H9 (cell line): ENCODE measurements around the gene RACGAP1. TPM values are rescaled to one million over a fixed set of nuclear protein-coding genes. Genes with fewer than 3 reads are reported as not detected.

ENCODE experiments used
- DNase-seq: peaks from one replicate; pipeline ENCODE4 v3.0.0-alpha.2; 2017
- H2AFZ ChIP-seq: one replicate; pipeline ENCODE4 v1.6.1; 2013; ENCODE audit warnings: mild to moderate bottlenecking, low read length, control low read depth, moderate library complexity
- H2AK5ac ChIP-seq: 2 replicates; pipeline ENCODE4 v1.6.1; 2013; ENCODE audit warnings: low read length, control low read depth, mixed read lengths; ENCODE audit not compliant: insufficient read length
- H2BK120ac ChIP-seq: one replicate; pipeline ENCODE4 v1.6.1; 2013; ENCODE audit warnings: low read depth, mild to moderate bottlenecking, low read length, control low read depth, inconsistent platforms; ENCODE audit not compliant: poor library complexity, severe bottlenecking
- H2BK12ac ChIP-seq: 2 replicates; pipeline ENCODE4 v1.6.1; 2013; ENCODE audit warnings: low read length, control low read depth, mixed read lengths, low read depth; ENCODE audit not compliant: insufficient read length
- H2BK15ac ChIP-seq: 2 replicates; pipeline ENCODE4 v1.6.1; 2013; ENCODE audit warnings: low read depth, low read length, control low read depth
- H2BK20ac ChIP-seq: one replicate; pipeline ENCODE4 v1.6.1; 2013; ENCODE audit warnings: low read depth, mild to moderate bottlenecking, low read length, control low read depth, inconsistent platforms; ENCODE audit not compliant: poor library complexity, severe bottlenecking
- H2BK5ac ChIP-seq: 2 replicates; pipeline ENCODE4 v1.6.1; 2013; ENCODE audit warnings: low read length, control low read depth, mixed read lengths; ENCODE audit not compliant: insufficient read length
- H3K14ac ChIP-seq: 2 replicates; pipeline ENCODE4 v1.6.1; 2013; ENCODE audit warnings: low read length, control low read depth; ENCODE audit not compliant: insufficient read depth
- H3K18ac ChIP-seq: 2 replicates; pipeline ENCODE4 v1.6.1; 2013; ENCODE audit warnings: low read depth, mild to moderate bottlenecking, mixed read lengths, low read length, control low read depth; ENCODE audit not compliant: insufficient read length
- H3K23ac ChIP-seq: 2 replicates; pipeline ENCODE4 v1.6.1; 2013; ENCODE audit warnings: low read length, control low read depth, mixed read lengths, low read depth; ENCODE audit not compliant: insufficient read length
- H3K23me2 ChIP-seq: 2 replicates; pipeline ENCODE4 v1.6.1; 2013; ENCODE audit warnings: low read depth, mild to moderate bottlenecking, mixed read lengths, low read length, control low read depth; ENCODE audit not compliant: insufficient read length, poor library complexity, severe bottlenecking
- H3K27ac ChIP-seq: 2 replicates; pipeline ENCODE4 v1.5.1; 2013; ENCODE audit warnings: low read length, control low read depth, mixed read lengths, low read depth; ENCODE audit not compliant: insufficient read length
- H3K27me3 ChIP-seq: 2 replicates; pipeline ENCODE4 v1.6.1; 2013; ENCODE audit warnings: low read length, control low read depth, inconsistent platforms; ENCODE audit not compliant: insufficient read depth
- H3K4ac ChIP-seq: 2 replicates; pipeline ENCODE4 v1.6.1; 2013; ENCODE audit warnings: low read depth, mild to moderate bottlenecking, control low read depth, inconsistent platforms, low read length, moderate library complexity
- H3K4me1 ChIP-seq: 2 replicates; pipeline ENCODE4 v1.6.1; 2013; ENCODE audit warnings: low read length, control low read depth, inconsistent platforms; ENCODE audit not compliant: insufficient read depth
- H3K4me2 ChIP-seq: 2 replicates; pipeline ENCODE4 v1.6.1; 2013; ENCODE audit warnings: low read length, control low read depth, mixed read lengths; ENCODE audit not compliant: insufficient read length, insufficient read depth
- H3K56ac ChIP-seq: 2 replicates; pipeline ENCODE4 v1.6.1; 2013; ENCODE audit warnings: low read depth, mild to moderate bottlenecking, mixed read lengths, low read length, control low read depth; ENCODE audit not compliant: insufficient read length
- H3K79me1 ChIP-seq: 2 replicates; pipeline ENCODE4 v1.6.1; 2013; ENCODE audit warnings: low read depth, mild to moderate bottlenecking, moderate library complexity, low read length, control low read depth, inconsistent platforms; ENCODE audit not compliant: insufficient read depth, poor library complexity, severe bottlenecking
- H3K79me2 ChIP-seq: 2 replicates; pipeline ENCODE4 v1.6.1; 2013; ENCODE audit warnings: low read length, control low read depth, inconsistent platforms; ENCODE audit not compliant: insufficient read depth
- H3K9ac ChIP-seq: 2 replicates; pipeline ENCODE4 v1.6.1; 2013; ENCODE audit warnings: low read length, control low read depth, mixed read lengths; ENCODE audit not compliant: insufficient read length; ENCODE audit errors: extremely low read depth
- H3K9me3 ChIP-seq: one replicate; pipeline ENCODE4 v1.6.1; 2013; ENCODE audit warnings: low read depth, low read length, inconsistent platforms; ENCODE audit not compliant: control insufficient read depth
- H3T11ph ChIP-seq: one replicate; pipeline ENCODE4 v1.6.1; 2013; ENCODE audit warnings: mild to moderate bottlenecking, low read length, control low read depth, inconsistent platforms
- H4K20me1 ChIP-seq: one replicate; pipeline ENCODE4 v1.6.1; 2013; ENCODE audit not compliant: control insufficient read depth, insufficient read length, insufficient read depth
- H4K5ac ChIP-seq: 2 replicates; pipeline ENCODE4 v1.6.1; 2013; ENCODE audit warnings: low read depth, mild to moderate bottlenecking, mixed read lengths, low read length, control low read depth; ENCODE audit not compliant: insufficient read length
- H4K8ac ChIP-seq: replicated peaks from 2 replicates; pipeline ENCODE4 v1.6.1; 2013; ENCODE audit warnings: low read length, control low read depth, mixed read lengths, low read depth; ENCODE audit not compliant: insufficient read length
- H4K91ac ChIP-seq: 2 replicates; pipeline ENCODE4 v1.6.1; 2013; ENCODE audit warnings: low read depth, mild to moderate bottlenecking, moderate library complexity, mixed read lengths, low read length, control low read depth; ENCODE audit not compliant: insufficient read length
- H3K27ac Mint-ChIP-seq, 3 experiments: 2 replicates in 2 of 3; 3 replicates in 1 of 3; pipeline ENCODE4 v1.8.0; 2020 to 2021; ENCODE audit warnings: mixed read lengths in 3 of 3, mild to moderate bottlenecking in 1 of 3, moderate library complexity in 1 of 3
- H3K27me3 Mint-ChIP-seq: 2 replicates; pipeline ENCODE4 v1.8.0; 2021; ENCODE audit warnings: low read depth, mild to moderate bottlenecking, moderate library complexity, mixed read lengths
- H3K36me3 Mint-ChIP-seq, 3 experiments: 2 replicates in 2 of 3; 3 replicates in 1 of 3; pipeline ENCODE4 v1.8.0; 2020 to 2021; ENCODE audit warnings: low read depth in 3 of 3, mixed read lengths in 3 of 3; ENCODE audit not compliant: insufficient read depth in 1 of 3
- H3K4me1 Mint-ChIP-seq, 2 experiments: 2 replicates each; pipeline ENCODE4 v1.8.0; 2020; ENCODE audit warnings: mixed read lengths in 2 of 2
- H3K4me3 Mint-ChIP-seq, 2 experiments: 2 replicates in 1 of 2; 3 replicates in 1 of 2; pipeline ENCODE4 v1.8.0; 2020 to 2021; ENCODE audit warnings: mild to moderate bottlenecking in 2 of 2, mixed read lengths in 2 of 2, moderate library complexity in 1 of 2
- H3K9me3 Mint-ChIP-seq, 2 experiments: 2 replicates in 1 of 2; 3 replicates in 1 of 2; pipeline ENCODE4 v1.8.0; 2020; ENCODE audit warnings: mild to moderate bottlenecking in 2 of 2, mixed read lengths in 2 of 2, moderate library complexity in 1 of 2
- CTCF ChIP-seq: fragments of 200-600 bp; sonication (generic); conservative IDR thresholded peaks from 3 replicates; pipeline ENCODE4 v1.8.0; 2021; ENCODE audit warnings: antibody characterized with exemption, mild to moderate bottlenecking
- WGBS: extraction: QIAGEN DNeasy Blood & Tissue Kit; methylation state at CpG from one replicate; pipeline ENCODE4 v1.1.7; 2013; ENCODE audit warnings: missing lambda C conversion rate, low lambda C conversion rate, mixed read lengths; ENCODE audit not compliant: insufficient read length; ENCODE audit errors: extremely low coverage; 5-methylcytosine and 5-hydroxymethylcytosine counted together
- total RNA-seq: library from RNA; stranded (reverse); gene quantifications from 2 replicates; pipeline ENCODE4 v1.2.1, GENCODE V29; 2021

Gene RACGAP1
- total RNA-seq, 1 experiment from 2014 or later: 64.8 TPM

GRCh38 chr12:49952391-49953055, 72.8 kb downstream of the RACGAP1 start:
- DNase-seq: no peak
- H4K91ac ChIP-seq: no peak overlapping the region
- no peak overlapping the region for H3K18ac ChIP-seq
- no peaks in the 10 kb centered on the region for H3K23me2 ChIP-seq
- no peak overlapping the region for H3K9ac ChIP-seq
- Mint-ChIP-seq H3K9me3 (no peaks in the 10 kb centered on the region), H3K27ac (no peak overlapping the region), H3K4me1 (peaks cover 14 to 18% of the 10 kb centered on the region in 2 experiments), H3K4me3 (no peak overlapping the region), H3K36me3 (no peaks in the 10 kb centered on the region), H3K27me3 (peaks cover 13% of the 10 kb centered on the region)
- no peaks in the 10 kb centered on the region for H3K79me1 ChIP-seq
- H3K27me3 ChIP-seq: no peaks in the 10 kb centered on the region; the same call in 1 of the 2 replicates
- H4K5ac ChIP-seq: no peak overlapping the region
- WGBS: no CpG with 5 or more reads among the region's 1 CpG
- no peak overlapping the region for H2BK20ac ChIP-seq
- no peak overlapping the region for H3K23ac ChIP-seq
- no peak overlapping the region for H3K4me2 ChIP-seq
- TF ChIP-seq CTCF: no peak
- peaks cover 3% of the 10 kb centered on the region; the same call in 1 of the 2 replicates for H3K4me1 ChIP-seq
- H3K4ac ChIP-seq: no peak overlapping the region
- H2BK15ac ChIP-seq: no peak overlapping the region
- no peak overlapping the region for H3T11ph ChIP-seq
- H2BK5ac ChIP-seq: no peak overlapping the region
- H2BK120ac ChIP-seq: no peak overlapping the region
- no peak overlapping the region for H2BK12ac ChIP-seq
- H3K9me3 ChIP-seq: no peaks in the 10 kb centered on the region
- no peaks in the 10 kb centered on the region for H3K79me2 ChIP-seq
- H2AK5ac ChIP-seq: no peak overlapping the region
- no peak overlapping the region for H2AFZ ChIP-seq
- H3K27ac ChIP-seq: no peak overlapping the region
- H4K8ac ChIP-seq: no peak overlapping the region
- H4K20me1 ChIP-seq: no peaks in the 10 kb centered on the region
- no peak overlapping the region for H3K14ac ChIP-seq
- H3K56ac ChIP-seq: no peak overlapping the region
